GM08714 (cell line): ENCODE measurements around the gene GTF2H1.

Experiments
- H3K4me3 ChIP-seq: fragments of 200-500 bp; sonication (Bioruptor generic); 2 replicates; pipeline ENCODE4 v1.5.1; 2014; ENCODE audit warnings: mild to moderate bottlenecking, low read length, inconsistent platforms
- ZNF274 ChIP-seq: IDR thresholded peaks from 2 replicates; pipeline ENCODE4 v1.6.1; 2012; ENCODE audit warnings: mild to moderate bottlenecking, low read depth, low read length

The GTF2H1 gene

DNA sequence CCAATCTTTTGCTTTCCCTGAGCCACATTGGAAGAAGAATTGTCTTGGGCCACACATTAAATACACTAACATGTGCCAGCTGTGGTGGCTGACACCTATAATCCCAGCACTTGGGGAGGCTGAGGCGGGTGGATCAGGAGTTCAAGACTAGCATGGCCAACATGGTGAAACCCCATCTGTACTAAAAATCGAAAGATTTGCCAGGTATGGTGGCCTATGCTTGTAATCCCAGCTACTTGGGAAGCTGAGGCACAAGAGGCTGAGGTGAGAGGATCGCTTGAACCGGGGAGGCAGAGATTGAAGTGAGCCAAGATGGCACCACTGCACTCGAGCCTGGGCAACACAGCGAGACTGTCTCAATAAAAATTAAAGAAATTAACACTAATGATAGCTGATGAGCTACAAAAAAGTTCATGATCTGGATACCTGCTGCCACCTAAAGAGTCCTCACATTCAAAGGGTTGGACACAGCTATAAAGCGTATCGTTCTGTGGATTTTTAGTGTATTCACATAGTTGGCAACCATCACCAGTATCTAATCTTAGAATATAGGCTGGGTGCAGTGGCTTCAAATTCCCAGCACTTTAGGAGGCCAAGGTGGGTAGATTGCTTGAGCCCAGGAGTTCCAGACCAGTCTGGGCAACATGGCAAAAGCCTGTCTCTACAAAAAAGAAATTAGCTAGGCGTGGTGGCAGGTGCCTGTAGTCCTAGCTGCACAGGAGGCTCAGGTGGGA is 86.4 kb downstream of the GTF2H1 start:
- TF ChIP-seq ZNF274: no peak

DNA sequence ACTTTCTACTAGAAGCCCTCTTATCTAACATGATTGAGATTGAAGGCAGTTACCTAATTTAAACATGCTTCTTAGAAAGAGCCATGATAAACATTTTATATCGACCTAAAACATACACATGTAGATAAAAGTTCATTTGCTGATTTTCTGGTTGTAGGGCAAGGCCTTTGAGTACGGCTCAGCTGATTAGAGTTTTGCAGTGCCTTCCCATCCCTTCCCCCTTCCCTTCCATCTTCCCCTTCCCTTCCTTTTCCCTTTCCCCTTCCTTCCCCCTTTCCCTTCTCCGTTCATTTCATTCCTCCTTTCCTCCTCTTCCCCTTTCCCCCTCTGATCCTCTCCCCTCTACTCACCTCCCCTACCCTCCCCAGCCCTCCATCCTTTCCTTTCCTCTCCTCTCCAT is 94.1 kb downstream of the GTF2H1 start:
- TF ChIP-seq ZNF274: no peak
- no peak overlapping the region for H3K4me3 ChIP-seq

More for the DNA sequence above, 86.4 kb downstream of the GTF2H1 start:
- H3K4me3 ChIP-seq: no peak overlapping the region
